SK-N-SH (cell line): Measurements from ENCODE around the gene RAF1. TPM values are rescaled to one million over a fixed set of nuclear protein-coding genes. Genes with fewer than 3 reads are reported as not detected.

Experiments used
- CTCF ChIA-PET: fragments of 300-600, 350-600 bp; formaldehyde crosslinking; extraction: SDS; loops from one replicate; lab custom pipeline; 2021; lab: Yijun Ruan, JAX
- POLR2A ChIA-PET: fragments of 350-600 bp; sonication (Branson Sonifier 250); formaldehyde crosslinking; extraction: SDS; loops from one replicate; lab custom pipeline; 2020; ENCODE audit warnings: antibody characterized with exemption, inconsistent platforms; lab: Yijun Ruan, JAX
- DNase-seq: peaks from one replicate; pipeline ENCODE4 v3.0.0; 2012
- H2AFZ ChIP-seq: fragments of 200-600 bp; sonication (generic); 2 replicates; pipeline ENCODE4 v1.8.1; 2016; ENCODE audit warnings: antibody characterized with exemption, mild to moderate bottlenecking, low read depth
- H3F3A ChIP-seq: fragments of 200-600 bp; sonication (generic); replicated peaks from 2 replicates; pipeline ENCODE3; 2016; ENCODE audit warnings: antibody characterized with exemption, mild to moderate bottlenecking; ENCODE audit not compliant: insufficient read depth
- H3K27ac ChIP-seq, 2 experiments: fragments of 200-500 bp in 1 of 2; fragments of 200-600 bp in 1 of 2; sonication (Bioruptor generic) in 1 of 2; sonication (generic), shearing (Covaris generic) in 1 of 2; 2 replicates each; pipeline versions ENCODE4 v1.5.1 to v1.6.1; 2014 to 2016; ENCODE audit warnings: low read depth in 2 of 2, inconsistent platforms in 1 of 2, low read length in 1 of 2, mild to moderate bottlenecking in 1 of 2, mixed read lengths in 1 of 2
- H3K27me3 ChIP-seq: fragments of 200-600 bp; sonication (generic), shearing (Covaris generic); 2 replicates; pipeline ENCODE4 v1.6.1; 2016; ENCODE audit warnings: mixed run types; ENCODE audit not compliant: insufficient read depth
- H3K36me3 ChIP-seq, 2 experiments: fragments of 200-500 bp in 1 of 2; fragments of 200-600 bp in 1 of 2; sonication (Bioruptor generic) in 1 of 2; sonication (generic) in 1 of 2; replicated peaks in 1 of 2; 2 replicates each; pipeline versions ENCODE3 to v1.5.1; 2014 to 2016; ENCODE audit warnings: low read length in 1 of 2, mild to moderate bottlenecking in 1 of 2; ENCODE audit not compliant: insufficient read depth in 2 of 2, control insufficient read depth in 1 of 2
- H3K4me1 ChIP-seq, 2 experiments: fragments of 200-500 bp in 1 of 2; fragments of 200-600 bp in 1 of 2; sonication (Bioruptor generic) in 1 of 2; sonication (generic), shearing (Covaris generic) in 1 of 2; 2 replicates each; pipeline versions ENCODE4 v1.5.1 to v1.6.1; 2014 to 2016; ENCODE audit warnings: low read depth in 1 of 2, low read length in 1 of 2, mixed run types in 1 of 2; ENCODE audit not compliant: insufficient read depth in 2 of 2, control insufficient read depth in 1 of 2
- H3K4me2 ChIP-seq: fragments of 200-600 bp; sonication (generic), shearing (Covaris generic); 2 replicates; pipeline ENCODE4 v1.6.1; 2017; ENCODE audit warnings: mixed run types
- H3K4me3 ChIP-seq, 2 experiments: fragments of 200-500 bp in 1 of 2; fragments of 200-600 bp in 1 of 2; sonication (Bioruptor generic) in 1 of 2; sonication (generic), shearing (Covaris generic) in 1 of 2; 2 replicates each; pipeline versions ENCODE4 v1.5.1 to v1.8.1; 2014 to 2016; ENCODE audit warnings: low read depth in 2 of 2, inconsistent platforms in 1 of 2, low read length in 1 of 2, mild to moderate bottlenecking in 1 of 2, mixed read lengths in 1 of 2, moderate library complexity in 1 of 2
- H3K79me2 ChIP-seq: fragments of 200-600 bp; sonication (generic); 2 replicates; pipeline ENCODE4 v1.8.1; 2017; ENCODE audit warnings: mild to moderate bottlenecking; ENCODE audit not compliant: insufficient read depth
- H3K9ac ChIP-seq: fragments of 200-600 bp; sonication (generic); 2 replicates; pipeline ENCODE4 v1.6.1; 2017; ENCODE audit warnings: mixed run types
- H3K9me2 ChIP-seq: fragments of 200-600 bp; sonication (generic); 2 replicates; pipeline ENCODE4 v1.6.1; 2017; ENCODE audit warnings: mixed run types
- H3K9me3 ChIP-seq: fragments of 200-600 bp; sonication (generic); 2 replicates; pipeline ENCODE4 v1.6.1; 2017; ENCODE audit warnings: mixed run types, mild to moderate bottlenecking, moderate library complexity
- H4K20me1 ChIP-seq: fragments of 200-600 bp; sonication (generic); 2 replicates; pipeline ENCODE4 v1.6.1; 2017; ENCODE audit warnings: mild to moderate bottlenecking, mixed run types; ENCODE audit not compliant: insufficient read depth
- CHD2 ChIP-seq: fragments of 150-350 bp; IDR thresholded peaks from 2 replicates; pipeline ENCODE4 v1.6.1; 2018; ENCODE audit warnings: low read length; ENCODE audit not compliant: partially characterized antibody
- CTCF ChIP-seq: fragments of 200-600 bp; sonication (generic); IDR thresholded peaks from 2 replicates; pipeline ENCODE4 v1.6.1; 2017; ENCODE audit warnings: antibody characterized with exemption, mild to moderate bottlenecking, moderate library complexity
- EP300 ChIP-seq, 2 experiments: IDR thresholded peaks; 2 replicates each; pipeline versions ENCODE4 v1.4.0 to v1.6.1; 2012; ENCODE audit warnings: borderline replicate concordance in 1 of 2, low read depth in 1 of 2, low read length in 1 of 2
- FOXJ3 ChIP-seq: sonication (generic); formaldehyde crosslinking; IDR thresholded peaks from 2 replicates; pipeline ENCODE4 v1.5.1; 2020; ENCODE audit warnings: mild to moderate bottlenecking, missing genetic modification reagents
- GATA2 ChIP-seq: sonication (generic); formaldehyde crosslinking; IDR thresholded peaks from 2 replicates; pipeline ENCODE4 v1.5.0; 2020; ENCODE audit warnings: mild to moderate bottlenecking, missing genetic modification reagents
- IRF3 ChIP-seq: fragments of 150-350 bp; IDR thresholded peaks from 2 replicates; pipeline ENCODE4 v1.6.1; 2016; ENCODE audit warnings: mild to moderate bottlenecking, low read depth, low read length
- MAX ChIP-seq: IDR thresholded peaks from 2 replicates; pipeline ENCODE4 v1.4.0; 2012; ENCODE audit warnings: low read depth
- MEF2A ChIP-seq: IDR thresholded peaks from 2 replicates; pipeline ENCODE4 v1.4.0; 2012; ENCODE audit warnings: low read depth, borderline replicate concordance
- MXI1 ChIP-seq: IDR thresholded peaks from 2 replicates; pipeline ENCODE4 v1.6.1; 2012; ENCODE audit warnings: mild to moderate bottlenecking, low read depth, low read length, improper control_type of control experiment
- POLR2AphosphoS5 ChIP-seq: IDR thresholded peaks from 2 replicates; pipeline ENCODE4 v1.6.1; 2012; ENCODE audit warnings: low read depth, low read length
- RXRA ChIP-seq: IDR thresholded peaks from 2 replicates; pipeline ENCODE4 v1.4.0; 2012; ENCODE audit warnings: low read depth, mild to moderate bottlenecking, borderline replicate concordance
- TAF1 ChIP-seq: IDR thresholded peaks from 2 replicates; pipeline ENCODE4 v1.6.1; 2012; ENCODE audit warnings: low read depth, mild to moderate bottlenecking, low read length, moderate library complexity, borderline replicate concordance
- TEAD4 ChIP-seq: IDR thresholded peaks from 2 replicates; pipeline ENCODE4 v1.4.0; 2012; ENCODE audit warnings: mild to moderate bottlenecking, borderline replicate concordance; ENCODE audit not compliant: insufficient read depth
- USF1 ChIP-seq: IDR thresholded peaks from 2 replicates; pipeline ENCODE4 v1.4.0; 2012; ENCODE audit warnings: low read depth, borderline replicate concordance
- USF2 ChIP-seq: fragments of 150-350 bp; IDR thresholded peaks from 2 replicates; pipeline ENCODE4 v1.6.1; 2017; ENCODE audit warnings: antibody characterized with exemption, low read length, low read depth, borderline replicate concordance
- YY1 ChIP-seq: IDR thresholded peaks from 2 replicates; pipeline ENCODE4 v1.4.0; 2012; ENCODE audit warnings: low read depth, mild to moderate bottlenecking
- ZBTB33 ChIP-seq: IDR thresholded peaks from 2 replicates; pipeline ENCODE4 v1.4.0; 2012; ENCODE audit warnings: low read depth, borderline replicate concordance
- WGBS: methylation state at CpG from one replicate; pipeline ENCODE4 v1.1.6; 2017; ENCODE audit warnings: low lambda C conversion rate; 5-methylcytosine and 5-hydroxymethylcytosine counted together
- polyA plus RNA-seq, 3 experiments: library from polyadenylated mRNA; depleted of rRNA; stranded (reverse); fragments of >200 nt; gene quantifications; 2 replicates each; pipeline ENCODE4 v1.2.3, GENCODE V29; 2012

The RAF1 gene
- polyA plus RNA-seq, 1 of the 3 experiments (the other 2 are of a cell fraction), result 58.7 TPM

- no peak for TF ChIP-seq USF2
- no peak for TF ChIP-seq MXI1
- TF ChIP-seq USF1, result no peak
- no peak for TF ChIP-seq YY1
- TF ChIP-seq ZBTB33, result no peak
These were observed 77.9 kb downstream of the RAF1 start (continued) for GRCh38 chr3:12585970-12586369.

GRCh38 chr3:12585181-12585580 is 78.7 kb downstream of the RAF1 start:
- peaks cover 24% of the 10 kb centered on the region for H3F3A ChIP-seq
- H3K4me3 ChIP-seq, result no peak overlapping the region
- POLR2A ChIA-PET, result interaction anchor here (1.3 kb wide), 1 partner anchor 28 kb away, joined by 4 read pairs; the partner anchor contains the start of gene MKRN2
- CTCF ChIA-PET, result interaction anchor here (0.5 kb wide), 1 partner anchor 864 kb away, joined by 3 read pairs; no protein-coding TSS in a partner anchor
- H3K9me3 ChIP-seq, result no peaks in the 10 kb centered on the region
- 0 out of 2 replicates have a peak, but pooled peaks cover 2% of the 10 kb centered on the region for H3K79me2 ChIP-seq
- H3K27me3 ChIP-seq, result no peaks in the 10 kb centered on the region
- no peak for DNase-seq
- peaks cover 50 to 75% of the 10 kb centered on the region in 2 experiments for H3K36me3 ChIP-seq
- no peak overlapping the region for H3K9ac ChIP-seq
- no peak overlapping the region for H3K27ac ChIP-seq
- H2AFZ ChIP-seq, result no peak overlapping the region
- no peaks in the 10 kb centered on the region for H3K4me1 ChIP-seq
- no peak overlapping the region for H3K4me2 ChIP-seq
- peaks cover 3% of the 10 kb centered on the region; the same call in 1 of the 2 replicates for H4K20me1 ChIP-seq
- no peaks in the 10 kb centered on the region for H3K9me2 ChIP-seq
- no CpG with 5 or more reads among the region's 3 CpGs for WGBS
- TF ChIP-seq ZBTB33 (no peak), FOXJ3 (CRISPR knock-in tag) (no peak), GATA2 (CRISPR knock-in tag) (no peak), YY1 (no peak), TAF1 (no peak), RXRA (no peak), IRF3 (no peak), POLR2AphosphoS5 (no peak), USF1 (no peak), CHD2 (no peak), MEF2A (no peak), TEAD4 (no peak), MAX (no peak), CTCF (no peak), EP300 (IDR thresholded peaks at IDR 0.05; ENCODE audit: borderline replicate concordance in 1 of 2, low read depth in 1 of 2, low read length in 1 of 2) (no peak), USF2 (no peak)
